Stimulated activated CD8-positive, alpha-beta memory T cell treated with anti-CD3 and anti-CD28 coated beads, Interleukin-2, amount 100 ng/mL, for 48 hours (primary cell): ENCODE data around the gene DHRS2.

Experiments
- DNase-seq, 2 donors: peaks; one replicate each; pipeline ENCODE4 v3.0.0-alpha.2; 2020; ENCODE audit warnings: low read depth in 2 of 2

Gene DHRS2

GRCh38 chr14:23612802-23613201 is 23.4 kb upstream of the DHRS2 start:
- DNase-seq = no peak

GRCh38 chr14:23613242-23614070 is 22.7 kb upstream of the DHRS2 start:
- DNase-seq = no peak

GRCh38 chr14:23614395-23614828 is 21.8 kb upstream of the DHRS2 start:
- DNase-seq = no peak

- no peak for DNase-seq
Observed at GRCh38 chr14:23615856-23616255, 20.3 kb upstream of the DHRS2 start.

- no peak for DNase-seq
Observed at GRCh38 chr14:23617539-23617938, 18.6 kb upstream of the DHRS2 start.

- no peak for DNase-seq
Observed at GRCh38 chr14:23618415-23618988, 17.7 kb upstream of the DHRS2 start.

GRCh38 chr14:23620177-23620702 is 15.9 kb upstream of the DHRS2 start:
- DNase-seq = no peak

GRCh38 chr14:23621204-23621931 is 14.8 kb upstream of the DHRS2 start:
- DNase-seq = no peak

GRCh38 chr14:23621932-23622730 is 14.0 kb upstream of the DHRS2 start:
- DNase-seq = no peak

GRCh38 chr14:23622990-23623389 is 13.2 kb upstream of the DHRS2 start:
- no peak for DNase-seq

- DNase-seq = no peak
Observed at GRCh38 chr14:23623962-23624361, 12.2 kb upstream of the DHRS2 start.

- DNase-seq = no peak
Observed at GRCh38 chr14:23624830-23625404, 11.2 kb upstream of the DHRS2 start.

GRCh38 chr14:23626946-23627345 is 9.2 kb upstream of the DHRS2 start:
- DNase-seq = no peak

GRCh38 chr14:23627961-23628360 is 8.2 kb upstream of the DHRS2 start:
- no peak for DNase-seq

- no peak for DNase-seq
Observed at GRCh38 chr14:23629204-23629603, 7.0 kb upstream of the DHRS2 start.

- no peak for DNase-seq
Observed at GRCh38 chr14:23629832-23630396, 6.2 kb upstream of the DHRS2 start.

GRCh38 chr14:23630687-23631086 is 5.5 kb upstream of the DHRS2 start:
- DNase-seq = no peak

- DNase-seq = no peak
Observed at GRCh38 chr14:23631234-23631633, 4.9 kb upstream of the DHRS2 start.

GRCh38 chr14:23631702-23632460 is 4.3 kb upstream of the DHRS2 start:
- DNase-seq = peak; percentile 60

- no peak for DNase-seq
Observed at GRCh38 chr14:23632461-23633159, 3.6 kb upstream of the DHRS2 start.
